Stimulated activated CD4-positive, alpha-beta T cell treated with anti-CD3 and anti-CD28 coated beads, Interleukin-4, amount 100 ng/mL, for 4 hours (primary cell): ENCODE data around the gene TMEM170A.
"Not testable (repeated sequence)": the region's sequence is repeated elsewhere in the genome, so short reads cannot be mapped to it uniquely, and the experiment has no call there.

Experiments used
- DNase-seq, 2 experiments: peaks; one replicate each; pipeline ENCODE4 v3.0.0-alpha.2; 2020

Gene TMEM170A, protein sequence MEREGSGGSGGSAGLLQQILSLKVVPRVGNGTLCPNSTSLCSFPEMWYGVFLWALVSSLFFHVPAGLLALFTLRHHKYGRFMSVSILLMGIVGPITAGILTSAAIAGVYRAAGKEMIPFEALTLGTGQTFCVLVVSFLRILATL

DNA sequence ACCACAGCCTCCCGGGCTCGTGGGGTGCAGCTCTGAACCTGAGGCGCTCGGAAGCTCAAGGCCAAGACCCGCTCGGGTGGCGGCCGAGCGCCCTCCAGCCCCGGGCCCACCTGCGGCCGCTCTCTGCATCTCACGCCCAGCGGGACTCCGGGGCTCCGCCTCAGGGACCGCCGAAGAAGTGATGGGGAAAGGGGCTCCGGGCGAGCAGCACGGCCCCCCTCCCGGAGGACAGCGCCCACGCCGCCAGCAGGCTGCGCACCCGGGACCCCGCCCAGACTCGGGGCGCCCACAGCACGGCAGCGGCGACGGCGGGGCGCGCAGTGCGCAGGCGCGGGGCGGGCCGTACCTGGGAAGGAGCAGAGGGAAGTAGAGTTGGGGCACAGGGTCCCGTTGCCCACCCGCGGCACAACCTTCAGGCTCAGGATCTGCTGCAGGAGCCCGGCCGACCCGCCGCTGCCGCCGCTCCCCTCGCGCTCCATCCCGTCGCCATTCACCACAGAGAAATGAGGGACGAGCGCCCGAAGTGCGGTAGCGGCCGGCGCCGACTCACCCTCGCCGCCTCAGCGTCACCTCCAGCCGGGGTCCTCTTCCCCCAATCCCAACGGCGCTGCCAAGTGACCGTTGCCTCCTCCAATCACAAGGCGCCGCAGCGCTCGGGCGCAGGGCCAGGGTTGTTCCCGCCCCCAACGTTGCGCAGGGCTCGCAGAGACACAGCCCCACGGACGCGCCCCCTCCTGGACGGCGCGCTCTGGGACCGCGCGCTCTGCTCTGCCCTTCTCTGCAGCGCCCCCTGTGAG lies at the start of gene TMEM170A:
Gene TMEM170A (minus strand): TSS at position 568 of the 797 bp plus-strand sequence. CDS start 89 bp downstream, at position 479.
- peak; percentile 97 to 99 for DNase-seq

DNA sequence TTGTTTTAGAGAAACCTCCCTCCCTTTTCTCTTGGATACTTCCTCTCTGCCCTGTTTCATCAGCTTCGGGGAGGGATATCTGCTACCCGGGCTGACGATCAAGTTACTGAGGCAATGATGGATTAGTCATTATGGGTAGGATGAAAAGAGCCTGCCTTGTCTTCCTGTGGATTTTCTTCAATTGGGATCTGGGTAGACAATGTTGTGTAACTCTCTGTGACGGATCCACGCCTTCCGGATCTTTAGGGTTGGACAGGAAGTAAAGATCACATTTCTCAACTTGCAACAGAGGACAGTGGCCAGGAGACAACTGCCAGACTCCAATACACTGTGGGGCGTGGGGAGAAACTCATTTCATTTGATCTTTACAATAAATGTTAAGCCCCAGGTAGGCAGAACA lies 42.1 kb upstream of the TMEM170A start:
- no peak for DNase-seq

DNA sequence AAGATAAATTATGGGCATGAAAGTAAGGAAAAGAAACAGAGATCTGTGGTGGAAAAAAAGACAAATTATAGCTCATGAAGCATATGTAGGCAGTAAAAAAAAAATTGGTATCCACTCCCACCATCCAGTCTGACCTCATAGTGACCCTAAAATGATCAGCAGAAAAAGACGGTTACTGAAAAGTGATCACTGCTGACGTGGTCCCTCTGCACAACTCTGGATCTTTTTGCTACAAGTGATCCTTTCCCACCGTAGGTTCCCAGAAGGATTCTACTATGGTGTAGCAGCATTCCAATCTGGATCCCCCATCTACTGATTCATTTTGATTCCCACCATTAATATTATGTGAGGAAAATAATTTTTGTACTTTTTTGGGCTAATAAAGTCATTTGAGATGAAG lies 41.6 kb upstream of the TMEM170A start:
- DNase-seq, result no peak

DNA sequence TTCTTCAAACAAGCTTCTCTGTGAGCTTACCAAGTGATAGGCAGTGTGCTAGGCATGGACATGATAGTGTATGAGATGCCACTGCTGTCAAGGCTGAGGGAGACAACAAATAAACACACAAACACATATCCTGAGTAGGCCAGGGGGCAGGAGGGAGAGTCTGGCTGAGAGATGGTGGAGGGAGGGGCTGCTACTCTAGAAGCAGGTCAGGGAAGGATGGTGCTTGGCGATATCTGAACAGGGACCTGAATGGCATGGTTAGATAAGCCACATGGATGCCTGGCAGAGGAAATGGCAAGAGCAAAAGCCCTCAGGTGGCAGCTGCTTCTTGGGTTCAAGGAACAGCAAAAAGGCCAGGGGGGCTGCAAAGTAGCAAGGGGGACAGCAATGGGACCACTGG lies 39.3 kb upstream of the TMEM170A start:
- DNase-seq, result no peak

DNA sequence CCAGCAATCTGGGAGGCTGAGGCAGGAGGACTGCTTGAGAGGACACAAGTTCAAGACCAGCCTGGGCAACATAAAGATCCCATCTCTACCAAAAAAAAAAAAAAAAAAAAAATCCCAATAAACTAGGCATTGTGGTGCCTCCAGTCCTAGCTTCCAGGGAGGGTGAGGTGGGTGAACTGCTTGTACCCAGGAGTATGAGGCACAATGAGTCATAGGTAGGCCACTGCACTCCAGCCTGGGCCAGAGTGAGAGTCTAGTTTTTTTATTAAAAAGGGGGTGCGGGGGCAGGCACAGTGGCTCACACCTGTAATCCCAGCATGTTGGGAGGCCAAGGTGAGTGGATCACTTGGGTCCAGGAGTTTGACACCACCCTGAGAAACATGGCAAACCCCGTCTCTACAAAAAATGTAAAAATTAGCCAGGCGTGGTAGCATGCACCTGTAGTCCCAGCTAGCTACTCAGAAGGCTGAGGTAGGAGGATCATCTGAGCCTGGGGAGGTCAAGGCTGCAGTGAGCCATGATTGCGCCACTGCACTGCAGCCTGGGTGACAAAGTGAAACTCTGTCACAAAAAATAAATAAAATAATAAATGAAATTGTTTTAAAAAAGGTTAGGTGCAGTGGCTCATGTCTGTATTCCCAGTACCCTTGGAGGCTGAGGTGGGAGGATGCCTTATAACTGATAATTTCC lies 38.6 kb upstream of the TMEM170A start:
- no peak for DNase-seq

- not testable (repeated sequence) for DNase-seq
Observed at GRCh38 chr16:75501820-75502219, 37.3 kb upstream of the TMEM170A start.

- no peak for DNase-seq
Observed at GRCh38 chr16:75501359-75501758, 36.9 kb upstream of the TMEM170A start.

GRCh38 chr16:75498605-75499322 lies 34.3 kb upstream of the TMEM170A start:
- DNase-seq, result not testable (repeated sequence)

DNA sequence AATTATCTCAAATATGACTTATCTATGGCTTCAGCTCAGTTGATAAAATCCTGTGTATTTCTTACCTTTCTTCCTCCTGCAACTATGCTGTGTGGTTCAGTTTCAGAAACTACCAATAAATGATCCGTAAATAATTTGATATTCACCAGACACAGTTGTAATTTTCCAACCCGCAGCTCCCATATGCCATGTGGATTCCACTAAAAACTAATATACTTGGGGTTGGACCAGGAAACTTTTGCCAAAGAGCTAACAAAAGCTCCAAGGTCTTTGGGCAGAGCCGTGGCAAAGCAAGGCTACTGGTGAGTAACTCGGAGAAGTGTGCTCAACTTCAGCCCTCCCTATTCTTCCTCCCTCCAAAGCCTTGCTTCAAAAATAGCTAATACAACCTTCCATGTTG lies 33.1 kb upstream of the TMEM170A start:
- no peak for DNase-seq

DNA sequence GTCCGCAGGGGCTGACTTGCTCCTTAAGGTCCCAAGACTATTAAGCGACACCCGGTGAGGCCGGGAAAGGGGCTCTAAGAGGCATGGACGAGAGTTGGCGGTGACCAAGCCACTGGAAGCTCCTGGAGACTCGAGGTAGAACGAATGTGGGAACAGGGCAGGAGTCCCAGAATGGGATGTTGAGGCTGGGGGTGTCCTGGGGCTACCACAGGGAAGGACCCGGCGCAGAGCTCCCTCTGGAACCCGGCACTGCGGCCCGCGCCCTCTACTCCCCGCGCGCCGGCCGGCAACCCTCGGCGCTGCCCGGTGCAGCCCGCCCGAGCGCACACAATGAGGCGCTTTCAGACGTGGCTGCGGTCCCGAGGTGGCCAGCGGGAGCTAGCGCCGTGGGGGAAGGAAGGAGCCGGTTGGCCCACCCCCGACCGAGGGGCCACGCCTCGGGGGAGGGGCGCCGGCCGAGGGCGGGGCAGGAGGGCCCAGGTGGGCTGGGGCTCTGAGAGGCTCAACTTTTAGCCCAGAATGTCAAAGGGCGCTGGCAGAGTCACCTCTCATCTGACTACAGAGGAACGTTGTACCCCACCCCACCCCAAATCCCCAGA lies 30.7 kb upstream of the TMEM170A start, which contains the start of gene CHST6:
Gene CHST6 (minus strand): TSS at position 366 of the 599 bp plus-strand sequence. CDS start 15,613 bp downstream, outside the sequence.
- peak in 1 of 2 experiments; percentile 31 for DNase-seq

DNA sequence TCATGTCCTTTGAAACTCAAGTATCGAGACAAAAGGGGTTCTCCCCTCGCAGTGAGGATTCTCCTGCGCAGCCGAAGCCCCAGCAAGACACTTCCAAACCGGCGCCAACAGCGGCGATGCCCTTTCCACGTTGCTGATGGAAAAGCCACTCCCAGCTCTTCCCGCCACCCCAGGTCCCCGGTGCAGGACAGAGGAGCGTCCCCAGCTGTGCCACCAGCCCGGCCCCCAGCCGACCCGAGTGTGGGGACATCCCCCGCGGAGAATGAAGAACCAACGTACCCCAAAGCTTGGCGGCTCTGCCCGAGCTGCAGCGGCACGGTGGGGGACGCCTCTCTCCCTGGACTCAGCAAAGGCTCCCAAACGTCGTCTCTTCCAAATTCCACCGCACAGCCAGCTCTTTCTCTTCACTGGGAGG lies 30.2 kb upstream of the TMEM170A start:
- no peak for DNase-seq

GRCh38 chr16:75494184-75494583 lies 29.7 kb upstream of the TMEM170A start:
- DNase-seq, result no peak

DNA sequence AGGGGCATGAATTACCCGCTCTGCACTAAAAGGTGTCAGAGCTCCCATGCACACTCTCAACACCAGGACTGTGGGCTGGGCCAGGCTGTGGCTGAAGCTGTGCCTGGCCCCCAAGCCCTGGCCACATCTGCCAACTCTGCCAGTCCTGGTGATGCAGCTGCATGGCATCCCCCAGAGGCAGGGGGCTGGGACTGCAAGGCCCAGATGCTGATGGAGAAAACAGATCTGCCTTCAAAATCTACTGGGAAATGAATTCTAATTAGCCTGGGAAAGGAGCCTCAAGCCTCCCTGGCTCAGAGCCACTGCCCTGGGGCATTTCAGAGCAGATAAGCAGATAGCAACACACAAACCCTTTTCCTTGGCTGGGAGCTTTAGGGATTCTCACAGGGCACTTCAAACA lies 27.4 kb upstream of the TMEM170A start:
- no peak for DNase-seq

DNA sequence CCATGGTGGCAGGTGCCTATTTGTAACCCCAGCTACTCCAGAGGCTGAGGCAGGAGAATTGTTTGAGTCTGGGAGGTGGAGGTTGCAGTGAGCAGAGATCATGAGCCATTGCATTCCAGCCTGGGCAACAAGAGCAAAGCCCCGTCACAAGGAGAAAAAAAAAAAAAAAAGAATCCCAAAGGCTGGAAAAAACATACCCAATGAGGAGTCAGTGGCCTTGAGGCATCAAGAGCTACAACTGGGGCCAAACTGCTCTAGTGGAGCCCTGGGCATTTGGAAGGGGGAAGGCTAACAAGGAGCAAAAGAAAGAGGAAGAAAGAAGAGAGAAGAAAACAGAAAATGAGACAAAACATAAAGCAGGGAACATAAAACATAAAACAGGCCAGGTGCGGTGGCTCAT lies 23.8 kb upstream of the TMEM170A start:
- DNase-seq, result no peak

GRCh38 chr16:75486676-75487313 lies 22.3 kb upstream of the TMEM170A start:
- DNase-seq, result no peak

GRCh38 chr16:75486014-75486675 lies 21.7 kb upstream of the TMEM170A start:
- DNase-seq, result no peak

- no peak for DNase-seq
Observed at GRCh38 chr16:75485230-75486013, 20.9 kb upstream of the TMEM170A start.

DNA sequence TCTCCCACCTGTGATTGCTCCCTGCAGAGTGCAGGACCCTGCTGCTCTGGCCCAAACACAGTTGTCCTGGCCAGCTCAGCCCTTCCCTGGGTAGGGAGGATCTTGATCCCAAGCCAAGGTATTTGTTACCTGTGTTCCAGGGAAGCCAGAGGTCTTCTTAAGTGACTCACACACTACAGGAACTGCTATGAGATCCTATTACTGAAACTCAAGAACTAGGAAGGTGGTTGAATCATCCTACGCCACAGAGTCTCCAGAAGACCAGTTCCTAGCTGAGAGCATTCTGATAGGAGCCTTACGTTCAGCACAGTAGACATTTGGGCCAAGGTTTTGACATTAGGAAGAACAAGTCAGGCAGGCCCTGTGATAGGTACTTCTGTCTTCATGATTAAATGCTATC lies 18.7 kb upstream of the TMEM170A start:
- no peak for DNase-seq

DNA sequence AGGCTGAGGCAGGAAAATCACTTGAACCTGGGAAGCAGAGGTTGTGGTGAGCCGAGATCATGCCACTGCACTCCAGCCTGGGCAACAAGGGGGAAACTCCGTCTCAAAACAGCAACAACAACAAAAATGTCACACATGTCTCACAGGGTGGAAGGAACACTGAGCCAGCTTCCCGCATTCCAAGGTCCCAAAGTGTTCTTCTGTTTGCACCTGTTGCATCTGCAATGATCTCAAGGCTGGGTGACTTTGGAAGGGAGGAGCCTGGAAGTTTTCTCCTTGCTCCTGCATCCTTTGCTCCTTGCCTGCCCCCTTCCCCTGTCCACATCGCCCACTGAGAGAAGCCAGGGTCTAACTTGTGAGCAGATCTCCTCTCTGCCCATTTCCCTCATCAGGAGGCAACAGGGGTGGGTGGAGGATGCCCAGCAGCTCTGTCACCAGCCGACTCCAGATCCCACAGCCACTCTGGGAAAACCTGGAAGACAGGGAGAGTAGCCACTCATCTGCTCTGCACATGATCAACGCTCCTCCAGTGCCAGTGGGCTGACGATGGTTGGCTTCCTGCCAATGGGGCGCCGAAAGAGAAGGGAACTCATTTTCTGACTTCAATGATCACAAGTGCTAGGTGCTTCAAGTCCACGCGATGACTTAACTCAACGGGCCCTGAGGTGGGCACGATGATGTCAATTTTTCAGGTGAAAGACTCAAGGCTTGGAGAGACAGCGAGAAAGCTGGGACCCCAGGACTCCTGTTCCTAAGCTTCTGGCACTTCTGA lies 18.1 kb upstream of the TMEM170A start:
- no peak for DNase-seq

- no peak for DNase-seq
Observed at GRCh38 chr16:75481475-75481874, 17.0 kb upstream of the TMEM170A start.
